A549 (cell line): ENCODE measurements around the gene RIPPLY3. TPM values are rescaled to one million over a fixed set of nuclear protein-coding genes. Genes with fewer than 3 reads are reported as not detected.

Experiments used
- ATAC-seq, 2 experiments: fragments of 200-7000 bp in 1 of 2; fragments of >200 bp in 1 of 2; cut with Nextera tagmentation in 1 of 2; cut with Tn5 transposase in 1 of 2; 3 replicates each; pipeline versions ENCODE4 v1.8.0 to v1.9.1; 2018 to 2020; ENCODE audit warnings: mild to moderate bottlenecking in 1 of 2, moderate library complexity in 1 of 2
- CTCF ChIA-PET: fragments of 300-600 bp; sonication (Branson Sonifier 250); formaldehyde crosslinking; extraction: SDS; loops from one replicate; lab custom pipeline; 2021; ENCODE audit warnings: antibody characterized with exemption, inconsistent platforms; lab: Yijun Ruan, JAX
- POLR2A ChIA-PET: fragments of 350-600 bp; formaldehyde crosslinking; extraction: SDS; loops from one replicate; lab custom pipeline; 2021; ENCODE audit warnings: antibody characterized with exemption, inconsistent platforms; lab: Yijun Ruan, JAX
- DNase-seq, 2 experiments: peaks; one replicate each; pipeline versions ENCODE4 v3.0.0 to v3.0.0-alpha.2; 2011 to 2016; ENCODE audit warnings: low read depth in 1 of 2, low spot score in 1 of 2
- FAIRE-seq: peaks from 2 replicates; lab custom pipeline; 2011; peaks lifted over from hg19 to GRCh38; lab: Jason Lieb, UNC
- H3K27ac ChIP-seq, 2 experiments: fragments of >200 bp; sonication (Bioruptor Twin); formaldehyde crosslinking; 3 replicates each; pipeline ENCODE4 v1.5.1; 2016 to 2017
- H3K4me1 ChIP-seq: fragments of >200 bp; sonication (Bioruptor Twin); formaldehyde crosslinking; 3 replicates; pipeline ENCODE4 v1.6.1; 2016
- H3K4me2 ChIP-seq: fragments of >200 bp; sonication (Bioruptor Twin); formaldehyde crosslinking; 3 replicates; pipeline ENCODE4 v1.6.1; 2016
- H3K4me3 ChIP-seq: fragments of >200 bp; sonication (Bioruptor Twin); formaldehyde crosslinking; 3 replicates; pipeline ENCODE4 v1.5.1; 2016
- H3K9me3 ChIP-seq: fragments of >200 bp; sonication (Bioruptor Twin); formaldehyde crosslinking; 3 replicates; pipeline ENCODE4 v1.6.1; 2016
- CBX2 ChIP-seq: fragments of 200-600 bp; sonication (generic); IDR thresholded peaks from 2 replicates; pipeline ENCODE4 v1.6.1; 2016; ENCODE audit warnings: low read depth, mild to moderate bottlenecking, borderline replicate concordance
- CEBPB ChIP-seq, 2 experiments: fragments of >200 bp in 1 of 2; sonication (Bioruptor Twin) in 1 of 2; formaldehyde crosslinking in 1 of 2; IDR thresholded peaks; 2 replicates each; pipeline ENCODE4 v1.6.1; 2012 to 2016
- CHD2 ChIP-seq: fragments of 150-350 bp; IDR thresholded peaks from 2 replicates; pipeline ENCODE4 v1.6.1; 2014; ENCODE audit warnings: low read length; ENCODE audit not compliant: partially characterized antibody
- CHD4 ChIP-seq: fragments of 200-600 bp; sonication (generic); IDR thresholded peaks from 2 replicates; pipeline ENCODE4 v1.6.1; 2016; ENCODE audit warnings: antibody characterized with exemption, mild to moderate bottlenecking, borderline replicate concordance
- CTCF ChIP-seq: fragments of >200 bp; sonication (Bioruptor Twin); formaldehyde crosslinking; IDR thresholded peaks from 3 replicates; pipeline ENCODE4 v1.5.1; 2016
- FOXS1 ChIP-seq: fragments of 250-450 bp; sonication (Bioruptor Pico); IDR thresholded peaks from 2 replicates; pipeline ENCODE4 v1.5.0; 2020; ENCODE audit warnings: mild to moderate bottlenecking, moderate library complexity
- HOXB13 ChIP-seq: fragments of 250-450 bp; sonication (Bioruptor Pico); IDR thresholded peaks from 2 replicates; pipeline ENCODE4 v1.5.0; 2020; ENCODE audit warnings: low read depth, mild to moderate bottlenecking, moderate library complexity
- JUN ChIP-seq, 2 experiments: fragments of >200 bp; sonication (Bioruptor Twin); formaldehyde crosslinking; IDR thresholded peaks; 2 replicates in 1 of 2; 3 replicates in 1 of 2; pipeline ENCODE4 v1.6.1; 2016 to 2017
- MAZ ChIP-seq: fragments of 150-350 bp; IDR thresholded peaks from 2 replicates; pipeline ENCODE4 v1.6.1; 2014; ENCODE audit warnings: antibody characterized with exemption, low read depth, low read length, borderline replicate concordance
- POLR2AphosphoS2 ChIP-seq: conservative IDR thresholded peaks from 2 replicates; pipeline ENCODE4 v1.6.1; 2012; ENCODE audit warnings: low read length, improper control_type of control experiment, inconsistent platforms
- REST ChIP-seq: fragments of 200-600 bp; sonication (generic); IDR thresholded peaks from 2 replicates; pipeline ENCODE4 v1.6.1; 2016; ENCODE audit warnings: antibody characterized with exemption, mild to moderate bottlenecking, moderate library complexity
- RFX5 ChIP-seq: fragments of 450-650 bp; IDR thresholded peaks from 2 replicates; pipeline ENCODE4 v1.7.1; 2014; ENCODE audit warnings: antibody characterized with exemption, mild to moderate bottlenecking, moderate library complexity
- RNF2 ChIP-seq: fragments of 200-600 bp; sonication (generic); IDR thresholded peaks from 2 replicates; pipeline ENCODE4 v1.6.1; 2016; ENCODE audit warnings: low read depth, mild to moderate bottlenecking, antibody characterized with exemption, moderate library complexity, borderline replicate concordance
- TP53 ChIP-seq: fragments of 250-450 bp; sonication (Bioruptor Pico); IDR thresholded peaks from 2 replicates; pipeline ENCODE4 v1.5.0; 2021; ENCODE audit warnings: mild to moderate bottlenecking, moderate library complexity
- ZC3H11A ChIP-seq: fragments of 450-650 bp; IDR thresholded peaks from 2 replicates; pipeline ENCODE4 v1.6.1; 2014; ENCODE audit warnings: antibody characterized with exemption, mild to moderate bottlenecking
- ZFP36 ChIP-seq: fragments of 450-650 bp; IDR thresholded peaks from 2 replicates; pipeline ENCODE4 v1.6.1; 2014; ENCODE audit warnings: borderline replicate concordance; ENCODE audit not compliant: partially characterized antibody
- WGBS: methylation state at CpG from one replicate; pipeline ENCODE4 v1.1.6; 2017; ENCODE audit errors: missing lambda C conversion rate; 5-methylcytosine and 5-hydroxymethylcytosine counted together
- polyA plus RNA-seq, 4 experiments: library from polyadenylated mRNA; depleted of rRNA in 3 of 4; stranded (reverse); fragments of >200 nt; fragmentation: RNase III in 1 of 4; extraction: RNeasy Plus Mini Kit Qiagen cat#74134 plus additional on column Dnase treatment in 1 of 4; gene quantifications; 2 replicates in 3 of 4; 3 replicates in 1 of 4; pipeline ENCODE4 v1.2.3, GENCODE V29; 2011 to 2017
- TF ChIP-seq, protein P1 (sequence below): fragments of >200 bp; sonication (Bioruptor Twin); formaldehyde crosslinking; IDR thresholded peaks from 3 replicates; pipeline ENCODE4 v1.6.1; 2016
- TF ChIP-seq, protein P2 (sequence below): fragments of 150-350 bp; IDR thresholded peaks from 2 replicates; pipeline ENCODE4 v1.6.1; 2014; ENCODE audit warnings: low read depth, mild to moderate bottlenecking, low read length
- TF ChIP-seq, protein P3 (sequence below): IDR thresholded peaks from 2 replicates; pipeline ENCODE4 v1.6.1; 2012

The RIPPLY3 gene
- polyA plus RNA-seq, 2 of the 4 experiments (the other 2 are of a cell fraction): 0.65 to 1.5 TPM

DNA sequence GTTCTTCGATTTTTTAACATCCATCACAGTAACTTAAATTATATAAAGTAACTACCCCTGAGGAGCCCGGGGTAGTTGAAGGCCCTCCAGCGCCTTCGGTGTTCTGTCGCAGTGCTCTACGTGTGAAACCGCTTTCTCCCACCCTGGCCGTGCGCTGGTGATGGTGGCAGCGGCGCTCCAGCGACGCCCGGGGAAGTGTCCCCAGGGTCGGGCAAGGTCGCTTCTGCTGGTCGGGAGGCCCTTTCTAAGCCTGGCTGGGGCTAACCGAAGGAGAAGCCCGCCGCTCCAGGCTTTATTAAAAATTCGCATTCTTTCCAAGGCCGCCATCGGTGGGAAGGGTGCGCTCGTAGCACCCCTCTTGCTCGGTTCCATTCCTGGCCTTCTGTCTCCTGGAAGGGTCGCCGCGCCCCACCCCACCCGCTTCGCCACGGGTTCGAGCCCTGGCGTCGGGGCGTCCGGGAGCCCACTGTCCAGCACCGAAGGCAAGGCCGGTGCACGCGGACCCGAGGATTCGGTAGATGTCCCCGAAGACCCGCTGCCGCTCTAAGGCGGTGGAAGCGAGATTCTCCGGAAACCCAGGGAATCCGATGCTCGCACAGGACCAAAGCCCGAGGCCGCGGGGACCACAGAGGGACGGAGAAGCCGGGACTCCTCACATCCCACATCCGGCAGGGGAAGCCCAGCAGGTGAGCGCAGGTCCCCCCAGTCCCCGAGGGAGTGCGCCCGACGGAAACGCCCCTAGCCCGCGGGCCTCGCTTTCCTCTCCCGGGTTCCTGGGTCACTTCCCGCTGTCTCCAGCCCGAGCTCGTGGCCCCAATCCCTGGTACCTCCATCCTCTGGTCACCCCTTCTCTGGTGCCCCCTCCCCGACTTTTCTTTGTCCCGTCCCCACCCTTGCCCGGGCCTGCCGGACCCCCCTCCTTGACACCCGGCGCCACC is 685 bp upstream of the RIPPLY3 start:
- H3K4me3 ChIP-seq: peak overlapping the region; percentile 53
- no peak for TF ChIP-seq JUN (IDR thresholded peaks at IDR 0.05)
- TF ChIP-seq, protein P1, sequence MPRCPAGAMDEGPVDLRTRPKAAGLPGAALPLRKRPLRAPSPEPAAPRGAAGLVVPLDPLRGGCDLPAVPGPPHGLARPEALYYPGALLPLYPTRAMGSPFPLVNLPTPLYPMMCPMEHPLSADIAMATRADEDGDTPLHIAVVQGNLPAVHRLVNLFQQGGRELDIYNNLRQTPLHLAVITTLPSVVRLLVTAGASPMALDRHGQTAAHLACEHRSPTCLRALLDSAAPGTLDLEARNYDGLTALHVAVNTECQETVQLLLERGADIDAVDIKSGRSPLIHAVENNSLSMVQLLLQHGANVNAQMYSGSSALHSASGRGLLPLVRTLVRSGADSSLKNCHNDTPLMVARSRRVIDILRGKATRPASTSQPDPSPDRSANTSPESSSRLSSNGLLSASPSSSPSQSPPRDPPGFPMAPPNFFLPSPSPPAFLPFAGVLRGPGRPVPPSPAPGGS: no peak
- no peak for TF ChIP-seq RNF2
- no peak for TF ChIP-seq ZC3H11A
- TF ChIP-seq CTCF: no peak
- no peak for TF ChIP-seq REST
- no peak for TF ChIP-seq CHD4
- TF ChIP-seq TP53 (CRISPR knock-in tag): no peak
- no peak for TF ChIP-seq HOXB13 (CRISPR knock-in tag)
- no peak for TF ChIP-seq RFX5
- no peak for TF ChIP-seq CEBPB (IDR thresholded peaks at IDR 0.05)
- TF ChIP-seq POLR2AphosphoS2: no peak
- TF ChIP-seq MAZ: no peak
- TF ChIP-seq CHD2: no peak
- TF ChIP-seq ZFP36: no peak
- TF ChIP-seq FOXS1 (CRISPR knock-in tag): no peak
- TF ChIP-seq, all 56 proteins: peak for 0
- ChIA-PET POLR2A (interaction anchor here (1.2 kb wide), 1 partner anchor 16 kb away, joined by 4 read pairs; no protein-coding TSS in a partner anchor), CTCF (interaction anchor here (0.6 to 1.1 kb wide), 4 partner anchors 10 to 598 kb away, joined by 3 read pairs; no protein-coding TSS in a partner anchor)
- FAIRE-seq (no peak), ATAC-seq (no peak), DNase-seq (no peak)
- H3K4me2 ChIP-seq: peak overlapping the region; percentile 77
- H3K9me3 ChIP-seq: no peaks in the 10 kb centered on the region
- peak overlapping the region in 1 of 2 experiments; percentile 86; a peak in 3 of 6 replicates for H3K27ac ChIP-seq
- no peaks in the 10 kb centered on the region for H3K4me1 ChIP-seq
- 91% methylated on average over 64 of the region's 76 CpGs for WGBS

DNA sequence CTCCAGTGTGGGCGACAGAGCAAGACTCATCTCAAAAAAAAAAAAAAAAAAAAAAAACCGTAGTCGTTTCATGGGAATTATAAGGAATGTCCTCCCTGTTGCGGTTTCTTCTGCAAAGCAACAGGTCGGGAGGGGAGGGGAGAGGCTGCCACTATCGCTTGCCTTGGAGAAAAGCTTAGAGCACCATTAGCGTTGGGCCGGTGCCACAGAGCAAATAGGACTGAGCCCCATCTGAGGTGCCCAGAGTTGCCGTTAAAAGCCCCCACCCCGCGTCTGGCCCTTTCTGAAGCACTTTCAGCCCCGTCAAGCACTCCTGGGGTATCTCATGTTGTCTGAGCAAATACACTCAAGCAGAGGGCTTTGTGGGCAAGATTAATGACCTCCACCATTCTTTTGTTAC is 2.2 kb downstream of the RIPPLY3 start:
- no peaks in the 10 kb centered on the region for H3K4me1 ChIP-seq
- H3K4me2 ChIP-seq: no peak overlapping the region
- WGBS: 92% methylated on average over 12 of the region's 12 CpGs
- CTCF ChIA-PET: interaction anchor here (1.1 kb wide), 2 partner anchors 19 to 32 kb away, joined by 3 to 5 read pairs; no protein-coding TSS in a partner anchor
- TF ChIP-seq CBX2: no peak
- TF ChIP-seq, protein P2, sequence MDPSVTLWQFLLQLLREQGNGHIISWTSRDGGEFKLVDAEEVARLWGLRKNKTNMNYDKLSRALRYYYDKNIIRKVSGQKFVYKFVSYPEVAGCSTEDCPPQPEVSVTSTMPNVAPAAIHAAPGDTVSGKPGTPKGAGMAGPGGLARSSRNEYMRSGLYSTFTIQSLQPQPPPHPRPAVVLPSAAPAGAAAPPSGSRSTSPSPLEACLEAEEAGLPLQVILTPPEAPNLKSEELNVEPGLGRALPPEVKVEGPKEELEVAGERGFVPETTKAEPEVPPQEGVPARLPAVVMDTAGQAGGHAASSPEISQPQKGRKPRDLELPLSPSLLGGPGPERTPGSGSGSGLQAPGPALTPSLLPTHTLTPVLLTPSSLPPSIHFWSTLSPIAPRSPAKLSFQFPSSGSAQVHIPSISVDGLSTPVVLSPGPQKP: no peak
- TF ChIP-seq, protein P3, sequence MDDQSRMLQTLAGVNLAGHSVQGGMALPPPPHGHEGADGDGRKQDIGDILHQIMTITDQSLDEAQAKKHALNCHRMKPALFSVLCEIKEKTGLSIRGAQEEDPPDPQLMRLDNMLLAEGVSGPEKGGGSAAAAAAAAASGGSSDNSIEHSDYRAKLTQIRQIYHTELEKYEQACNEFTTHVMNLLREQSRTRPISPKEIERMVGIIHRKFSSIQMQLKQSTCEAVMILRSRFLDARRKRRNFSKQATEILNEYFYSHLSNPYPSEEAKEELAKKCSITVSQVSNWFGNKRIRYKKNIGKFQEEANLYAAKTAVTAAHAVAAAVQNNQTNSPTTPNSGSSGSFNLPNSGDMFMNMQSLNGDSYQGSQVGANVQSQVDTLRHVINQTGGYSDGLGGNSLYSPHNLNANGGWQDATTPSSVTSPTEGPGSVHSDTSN: no peak
- no peak overlapping the region for H3K27ac ChIP-seq
- ATAC-seq: no peak
- no peak overlapping the region for H3K4me3 ChIP-seq
- DNase-seq: no peak
- no peak for FAIRE-seq
- H3K9me3 ChIP-seq: no peaks in the 10 kb centered on the region
- POLR2A ChIA-PET: no interaction called here
